Lower leg skin (tissue), 3 donors: ENCODE measurements around the gene SPCS3.

Experiments
- POLR2A ChIP-seq, 2 donors: fragments of 450-650 bp; IDR thresholded peaks; one replicate each; pipeline ENCODE4 v1.6.1; 2016 to 2017; ENCODE audit warnings: antibody characterized with exemption in 2 of 2, mild to moderate bottlenecking in 1 of 2, moderate library complexity in 1 of 2
- TF ChIP-seq, protein P1 (sequence below), 3 donors: fragments of 450-650 bp; IDR thresholded peaks; one replicate each; pipeline ENCODE4 v1.5.1; 2016; ENCODE audit warnings: antibody characterized with exemption in 3 of 3, mild to moderate bottlenecking in 3 of 3, moderate library complexity in 2 of 3

GRCh38 chr4:176309772-176310171 lies 10.0 kb upstream of the SPCS3 start:
- TF ChIP-seq POLR2A (IDR thresholded peaks at IDR 0.05) = no peak
- TF ChIP-seq, protein P1, sequence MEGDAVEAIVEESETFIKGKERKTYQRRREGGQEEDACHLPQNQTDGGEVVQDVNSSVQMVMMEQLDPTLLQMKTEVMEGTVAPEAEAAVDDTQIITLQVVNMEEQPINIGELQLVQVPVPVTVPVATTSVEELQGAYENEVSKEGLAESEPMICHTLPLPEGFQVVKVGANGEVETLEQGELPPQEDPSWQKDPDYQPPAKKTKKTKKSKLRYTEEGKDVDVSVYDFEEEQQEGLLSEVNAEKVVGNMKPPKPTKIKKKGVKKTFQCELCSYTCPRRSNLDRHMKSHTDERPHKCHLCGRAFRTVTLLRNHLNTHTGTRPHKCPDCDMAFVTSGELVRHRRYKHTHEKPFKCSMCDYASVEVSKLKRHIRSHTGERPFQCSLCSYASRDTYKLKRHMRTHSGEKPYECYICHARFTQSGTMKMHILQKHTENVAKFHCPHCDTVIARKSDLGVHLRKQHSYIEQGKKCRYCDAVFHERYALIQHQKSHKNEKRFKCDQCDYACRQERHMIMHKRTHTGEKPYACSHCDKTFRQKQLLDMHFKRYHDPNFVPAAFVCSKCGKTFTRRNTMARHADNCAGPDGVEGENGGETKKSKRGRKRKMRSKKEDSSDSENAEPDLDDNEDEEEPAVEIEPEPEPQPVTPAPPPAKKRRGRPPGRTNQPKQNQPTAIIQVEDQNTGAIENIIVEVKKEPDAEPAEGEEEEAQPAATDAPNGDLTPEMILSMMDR (IDR thresholded peaks at IDR 0.05) = no peak
